ENCODE data around the gene LHX2.

The LHX2 gene

DNA sequence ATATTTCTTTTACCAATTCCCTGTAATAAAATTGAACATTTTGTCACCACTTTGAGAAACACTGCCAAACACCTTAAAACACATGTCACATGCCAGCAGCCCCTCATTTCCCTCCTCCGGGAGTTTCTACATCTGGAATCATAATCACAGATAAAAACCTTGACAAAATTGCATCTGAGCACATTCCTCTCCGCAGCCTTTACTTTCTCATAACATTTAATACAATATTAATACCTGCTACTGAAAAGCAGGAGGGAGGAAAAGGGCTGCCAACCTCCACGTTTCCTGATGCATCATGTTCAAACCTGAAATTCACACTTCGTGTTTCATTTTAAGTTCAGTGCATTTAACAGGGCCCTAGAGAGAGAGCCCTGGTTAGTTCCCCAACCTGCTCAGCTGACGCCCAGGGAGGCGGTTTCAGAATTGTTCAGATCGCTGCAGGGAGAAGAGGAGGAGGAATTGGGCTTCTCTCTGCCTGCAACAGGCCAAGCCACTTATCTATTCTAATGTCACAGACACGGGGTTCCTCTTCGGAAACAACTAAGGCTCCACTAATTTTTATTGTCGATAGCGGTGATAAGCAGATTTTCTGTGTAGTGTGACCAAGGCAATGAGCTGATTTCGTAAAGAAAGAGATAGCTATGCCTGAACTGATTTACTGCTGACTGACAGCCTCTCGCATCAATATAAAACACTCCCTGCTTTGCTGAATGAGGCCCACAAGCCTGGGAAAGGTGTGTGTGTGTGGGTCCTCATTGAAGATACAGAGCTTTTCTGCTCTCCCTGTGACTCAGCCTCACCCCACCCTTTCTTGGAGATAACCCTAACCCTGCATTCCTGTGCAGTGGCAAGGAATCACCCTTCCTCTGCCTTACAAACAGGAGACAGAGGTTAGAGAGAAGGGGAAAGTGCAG is 4.9 kb upstream of the LHX2 start:
- H3K4me1 Mint-ChIP-seq: peaks cover 49% of the 10 kb centered on the region
- H3K4me3 Mint-ChIP-seq: no peak overlapping the region
- ATAC-seq (no peak), DNase-seq (no peak)
- H3K27me3 Mint-ChIP-seq: peaks cover 100% of the 10 kb centered on the region
- H3K27ac Mint-ChIP-seq: no peak overlapping the region
- H3K9me3 Mint-ChIP-seq: no peaks in the 10 kb centered on the region

DNA sequence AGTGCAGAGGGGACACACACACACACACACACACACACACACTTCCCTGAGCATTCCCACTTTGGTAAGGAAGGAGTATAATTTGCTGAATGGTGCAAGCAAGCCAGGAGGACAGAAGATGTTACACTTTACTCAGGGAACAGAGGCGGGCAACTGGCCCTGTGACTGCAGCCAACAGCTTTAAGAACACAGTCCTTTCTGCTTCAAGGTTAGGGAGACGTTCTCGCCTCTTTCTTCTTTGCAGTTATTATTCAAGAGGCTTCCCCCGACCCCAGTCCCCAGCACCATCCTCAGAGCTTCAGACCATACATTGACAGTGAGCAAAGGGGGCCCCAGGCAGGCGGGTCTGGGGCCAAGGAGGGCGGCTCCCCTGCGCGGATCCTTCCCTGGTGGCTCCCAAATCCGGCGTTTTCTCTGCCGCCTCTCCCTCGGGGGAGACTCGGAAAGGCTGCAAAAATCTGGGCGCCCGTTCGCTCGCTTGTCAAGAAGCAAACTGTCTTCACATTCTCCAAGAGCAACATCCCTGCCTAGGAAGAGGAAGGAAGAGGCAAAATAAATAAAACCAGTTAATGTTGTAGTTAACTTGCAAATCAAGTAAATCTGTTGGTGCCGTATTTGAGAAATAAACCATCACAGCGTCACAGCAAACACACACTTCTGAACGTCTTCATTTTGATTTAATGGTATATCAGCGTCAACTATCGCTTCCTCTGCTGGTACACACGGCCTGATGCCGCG is 3.8 kb upstream of the LHX2 start:
- ATAC-seq (no peak), DNase-seq (no peak)
- no peak overlapping the region for H3K27ac Mint-ChIP-seq
- H3K9me3 Mint-ChIP-seq: no peaks in the 10 kb centered on the region
- H3K4me1 Mint-ChIP-seq: peaks cover 54% of the 10 kb centered on the region
- peak overlapping the region; percentile 21 to 67 for H3K4me3 Mint-ChIP-seq
- H3K27me3 Mint-ChIP-seq: peaks cover 100% of the 10 kb centered on the region

DNA sequence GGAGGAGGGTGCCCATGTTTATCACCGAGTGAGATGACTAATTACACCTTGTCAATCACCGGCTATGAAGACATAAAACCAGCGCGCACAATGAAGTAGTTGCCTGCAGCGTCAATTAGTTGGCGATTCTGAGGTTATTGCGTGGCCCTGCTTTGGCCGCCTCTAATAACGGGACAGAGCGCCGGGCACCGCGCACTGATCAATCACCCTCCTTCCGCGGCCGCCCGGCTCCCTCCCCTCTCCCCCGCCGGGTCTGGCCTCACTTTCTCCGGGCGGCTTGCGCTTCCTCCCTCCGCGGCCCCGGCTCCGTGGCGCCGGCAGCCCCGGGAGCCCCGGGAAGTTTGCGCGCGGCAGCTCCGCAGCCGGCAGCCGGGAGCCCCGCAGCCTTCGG is 3.3 kb upstream of the LHX2 start:
- no peak overlapping the region for H3K27ac Mint-ChIP-seq
- peaks cover 60% of the 10 kb centered on the region for H3K4me1 Mint-ChIP-seq
- peak; percentile 67 for ATAC-seq
- no peaks in the 10 kb centered on the region for H3K9me3 Mint-ChIP-seq
- peak in 1 of 2 donors; percentile 36 for DNase-seq
- peaks cover 100% of the 10 kb centered on the region for H3K27me3 Mint-ChIP-seq
- H3K4me3 Mint-ChIP-seq: peak overlapping the region; percentile 21 to 67

GRCh38 chr9:124008694-124009530 is 2.7 kb upstream of the LHX2 start:
- no peak for ATAC-seq
- Mint-ChIP-seq H3K27ac (peak overlapping the region in 1 of 2 donors; percentile 82), H3K27me3 (peaks cover 100% of the 10 kb centered on the region), H3K4me1 (peaks cover 66% of the 10 kb centered on the region), H3K9me3 (no peaks in the 10 kb centered on the region), H3K4me3 (peak overlapping the region; percentile 40 to 67)
- peak in 1 of 2 donors; percentile 27 for DNase-seq

DNA sequence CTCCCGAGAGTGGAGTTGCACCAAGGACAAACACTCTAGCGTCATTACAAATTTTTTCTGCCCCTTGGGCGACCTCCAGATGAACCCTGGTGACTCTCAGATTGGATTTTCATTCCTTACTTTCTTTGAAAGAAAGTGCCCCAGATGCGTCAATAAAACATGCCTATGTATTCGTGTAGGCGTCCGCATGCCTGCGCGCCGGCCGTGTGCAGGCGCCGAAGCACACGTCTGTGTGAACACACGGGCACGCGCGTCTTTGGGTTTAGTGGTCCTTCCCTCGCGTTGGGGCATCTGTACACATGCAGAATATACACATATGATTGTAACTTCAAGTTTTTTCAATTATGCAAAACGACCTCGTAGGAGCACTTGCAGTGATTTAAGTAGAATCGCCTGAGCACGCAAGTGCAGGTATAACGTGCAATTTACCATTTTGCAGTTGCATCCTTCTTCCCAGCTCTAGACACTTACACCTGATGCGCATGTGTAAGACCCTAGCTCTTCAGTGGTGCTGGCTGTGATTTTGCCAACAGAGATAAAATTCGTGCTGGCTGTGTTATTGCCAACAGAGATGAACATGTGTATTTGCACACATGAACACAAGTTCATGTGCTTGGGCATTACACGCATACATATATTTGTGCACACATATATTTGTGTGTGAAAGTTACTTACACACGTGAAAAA is 1.9 kb upstream of the LHX2 start:
- Mint-ChIP-seq H3K4me1 (peaks cover 68% of the 10 kb centered on the region), H3K27me3 (peaks cover 100% of the 10 kb centered on the region), H3K9me3 (no peaks in the 10 kb centered on the region), H3K27ac (peak overlapping the region in 1 of 2 donors; percentile 71), H3K4me3 (peak overlapping the region; percentile 40 to 67)
- DNase-seq (no peak), ATAC-seq (no peak)

DNA sequence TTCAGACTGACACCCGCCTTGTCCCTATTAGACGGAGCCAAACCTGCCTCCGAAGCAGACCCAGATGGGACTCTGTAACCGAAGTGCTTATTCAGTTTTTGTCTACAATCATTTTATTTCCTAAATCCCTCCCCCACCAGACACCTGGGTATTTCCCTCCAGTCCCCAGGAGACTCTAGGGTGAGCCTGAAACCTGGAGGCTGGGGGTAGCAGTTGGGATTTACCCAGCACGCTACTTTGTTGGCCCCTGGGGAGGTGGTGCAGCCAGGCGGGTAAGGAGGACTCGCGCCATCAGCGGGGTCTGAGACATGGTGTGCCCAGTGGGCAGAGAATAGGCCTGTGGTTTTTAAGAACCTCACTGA is 1.3 kb upstream of the LHX2 start:
- peaks cover 68% of the 10 kb centered on the region for H3K4me1 Mint-ChIP-seq
- no peaks in the 10 kb centered on the region for H3K9me3 Mint-ChIP-seq
- DNase-seq (no peak), ATAC-seq (no peak)
- H3K4me3 Mint-ChIP-seq: peak overlapping the region in 1 of 2 donors; percentile 19
- H3K27me3 Mint-ChIP-seq: peaks cover 100% of the 10 kb centered on the region
- peak overlapping the region in 1 of 2 donors; percentile 65 for H3K27ac Mint-ChIP-seq

GRCh38 chr9:124010665-124011321 is 775 bp upstream of the LHX2 start:
- peaks cover 100% of the 10 kb centered on the region for H3K27me3 Mint-ChIP-seq
- ATAC-seq: no peak
- no peak for DNase-seq
- no peaks in the 10 kb centered on the region for H3K9me3 Mint-ChIP-seq
- H3K4me3 Mint-ChIP-seq: peak overlapping the region in 1 of 2 donors; percentile 70
- H3K4me1 Mint-ChIP-seq: peaks cover 73% of the 10 kb centered on the region
- no peak overlapping the region for H3K27ac Mint-ChIP-seq

DNA sequence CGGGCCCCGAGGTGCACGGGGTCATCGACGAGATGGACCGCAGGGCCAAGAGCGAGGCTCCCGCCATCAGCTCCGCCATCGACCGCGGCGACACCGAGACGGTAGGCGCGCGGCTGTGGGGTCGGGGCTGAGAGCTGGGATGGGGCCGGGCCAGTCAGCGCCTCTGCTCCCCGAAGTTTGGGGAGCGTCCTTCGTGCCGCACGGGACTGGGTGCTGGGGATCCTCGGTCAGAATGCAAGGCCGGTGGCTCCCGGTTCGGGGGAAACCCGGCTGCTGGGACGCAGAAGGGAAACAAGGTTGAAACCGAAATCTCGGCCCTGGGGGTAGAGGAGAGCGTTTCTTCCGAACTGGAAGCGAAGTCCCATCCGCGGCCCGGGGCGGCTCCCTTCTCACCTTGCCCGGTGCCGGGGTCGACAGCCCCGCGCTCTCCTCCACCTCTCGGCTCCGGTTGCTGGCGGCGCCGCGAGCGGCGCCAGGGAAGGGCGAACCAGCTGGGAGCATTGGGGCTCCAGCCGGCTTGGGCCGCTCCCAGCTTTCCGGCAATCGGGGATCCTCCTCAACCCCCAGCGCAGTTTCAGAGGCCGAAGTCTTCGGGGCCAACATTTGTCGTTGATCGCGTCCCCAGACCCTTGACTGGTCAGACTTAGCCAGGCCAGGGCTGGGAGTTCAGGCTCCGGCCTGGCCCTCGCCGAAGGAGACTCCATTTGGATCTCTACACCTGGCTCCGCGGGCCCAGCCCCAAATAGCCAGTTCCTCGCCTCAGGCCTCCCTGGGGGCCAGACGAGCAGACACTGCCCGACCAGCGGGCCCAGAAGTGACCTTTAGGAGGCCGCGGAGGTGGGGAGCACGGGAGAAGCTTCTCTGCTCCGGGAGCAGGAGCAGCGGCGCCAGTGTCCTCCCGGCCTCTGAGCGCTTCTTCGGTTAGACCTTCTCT is 1.1 kb downstream of the LHX2 start:
- DNase-seq: peak in 1 of 2 donors; percentile 26
- no peak overlapping the region for H3K27ac Mint-ChIP-seq
- no peaks in the 10 kb centered on the region for H3K9me3 Mint-ChIP-seq
- no peak for ATAC-seq
- peaks cover 99% of the 10 kb centered on the region for H3K27me3 Mint-ChIP-seq
- H3K4me3 Mint-ChIP-seq: peak overlapping the region; percentile 42 to 59
- peaks cover 75% of the 10 kb centered on the region for H3K4me1 Mint-ChIP-seq

GRCh38 chr9:124013309-124014210 is 2.0 kb downstream of the LHX2 start:
- H3K27me3 Mint-ChIP-seq: peaks cover 96% of the 10 kb centered on the region
- peak overlapping the region in 1 of 2 donors; percentile 30 for H3K4me3 Mint-ChIP-seq
- H3K27ac Mint-ChIP-seq: no peak overlapping the region
- DNase-seq (no peak), ATAC-seq (no peak)
- H3K9me3 Mint-ChIP-seq: no peaks in the 10 kb centered on the region
- peaks cover 71% of the 10 kb centered on the region for H3K4me1 Mint-ChIP-seq

DNA sequence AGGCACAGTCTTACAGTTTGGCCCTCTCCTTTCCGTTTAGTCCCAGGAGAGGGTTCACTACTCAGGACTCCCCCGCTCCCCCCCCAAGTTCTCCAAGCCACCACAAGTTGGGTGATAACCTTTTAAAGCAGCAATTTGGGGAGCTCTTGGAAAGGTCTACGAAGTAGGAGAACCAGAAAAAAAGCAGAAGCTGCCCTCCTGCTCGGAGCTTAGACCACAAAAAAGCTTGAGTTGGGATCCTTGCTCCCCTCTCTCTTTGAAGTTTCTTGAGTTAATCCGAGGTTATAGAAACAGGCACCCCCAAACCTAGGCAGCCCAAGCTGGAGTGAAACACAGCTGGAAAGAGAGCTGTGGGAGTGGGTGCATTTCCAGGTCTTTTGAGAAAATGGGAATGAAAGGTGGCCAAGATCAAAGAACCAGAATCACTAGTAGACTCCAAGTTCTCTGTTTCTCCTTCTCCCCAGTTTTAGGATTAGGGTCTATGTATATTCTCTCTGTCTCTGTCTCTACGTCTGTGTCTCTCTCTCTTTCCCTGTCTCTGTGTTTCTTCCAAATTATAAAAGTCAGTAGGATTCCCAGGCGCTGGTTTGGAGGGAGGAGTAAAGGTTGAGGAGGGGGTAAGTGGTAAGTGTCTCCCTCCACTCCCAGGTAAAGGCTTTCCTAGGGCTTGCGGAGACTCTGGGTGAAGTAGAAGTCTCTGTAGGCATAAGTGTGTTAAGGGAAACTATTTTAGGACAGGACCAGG is 2.8 kb downstream of the LHX2 start:
- H3K4me3 Mint-ChIP-seq: no peak overlapping the region
- peaks cover 67% of the 10 kb centered on the region for H3K4me1 Mint-ChIP-seq
- peaks cover 96% of the 10 kb centered on the region for H3K27me3 Mint-ChIP-seq
- ATAC-seq: no peak
- no peak for DNase-seq
- no peaks in the 10 kb centered on the region for H3K9me3 Mint-ChIP-seq
- H3K27ac Mint-ChIP-seq: no peak overlapping the region

DNA sequence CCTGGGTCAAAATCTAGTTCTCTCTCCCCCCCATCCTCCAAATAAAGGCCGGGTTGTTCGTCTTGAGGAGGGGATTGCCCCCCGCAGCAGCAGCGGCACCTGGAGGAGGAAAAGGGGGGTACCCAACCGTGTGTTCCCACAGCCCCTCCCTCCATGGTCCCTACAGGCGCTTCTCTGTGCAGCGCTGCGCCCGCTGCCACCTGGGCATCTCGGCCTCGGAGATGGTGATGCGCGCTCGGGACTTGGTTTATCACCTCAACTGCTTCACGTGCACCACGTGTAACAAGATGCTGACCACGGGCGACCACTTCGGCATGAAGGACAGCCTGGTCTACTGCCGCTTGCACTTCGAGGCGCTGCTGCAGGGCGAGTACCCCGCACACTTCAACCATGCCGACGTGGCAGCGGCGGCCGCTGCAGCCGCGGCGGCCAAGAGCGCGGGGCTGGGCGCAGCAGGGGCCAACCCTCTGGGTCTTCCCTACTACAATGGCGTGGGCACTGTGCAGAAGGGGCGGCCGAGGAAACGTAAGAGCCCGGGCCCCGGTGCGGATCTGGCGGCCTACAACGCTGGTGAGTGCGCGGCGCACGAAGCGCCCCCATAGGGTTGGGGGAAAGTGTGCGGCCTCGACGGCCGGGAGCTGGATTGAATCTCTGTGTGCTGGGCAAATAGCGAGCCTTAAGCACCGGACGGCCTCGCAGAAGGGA is 3.5 kb downstream of the LHX2 start:
- DNase-seq (no peak), ATAC-seq (no peak)
- Mint-ChIP-seq H3K9me3 (no peaks in the 10 kb centered on the region), H3K27me3 (peaks cover 96% of the 10 kb centered on the region), H3K27ac (peak overlapping the region in 1 of 2 donors; percentile 63), H3K4me3 (peak overlapping the region in 1 of 2 donors; percentile 15), H3K4me1 (peaks cover 60% of the 10 kb centered on the region)

- peak overlapping the region in 1 of 2 donors; percentile 15 for H3K4me3 Mint-ChIP-seq
- H3K27ac Mint-ChIP-seq: peak overlapping the region in 1 of 2 donors; percentile 63
- H3K4me1 Mint-ChIP-seq: peaks cover 54% of the 10 kb centered on the region
- no peak for ATAC-seq
- peaks cover 96% of the 10 kb centered on the region for H3K27me3 Mint-ChIP-seq
- no peaks in the 10 kb centered on the region for H3K9me3 Mint-ChIP-seq
- DNase-seq: no peak
Observed at GRCh38 chr9:124015661-124016131, 4.1 kb downstream of the LHX2 start.

All from stimulated activated naive CD8-positive, alpha-beta T cell treated with anti-CD3 and anti-CD28 coated beads, Interleukin-15, amount 100 ng/mL, for 72 hours (primary cell).